ENCODE results near the gene LAD1. TPM values are rescaled to one million over a fixed set of nuclear protein-coding genes. Genes with fewer than 3 reads are reported as not detected.

LAD1 gene
- total and polyA plus RNA-seq, 2 of the 4 experiments (the other 2 are of a cell fraction) = under 0.01 to 0.07 TPM

- H3K9me1 ChIP-seq (ENCODE audit: insufficient read depth, low read length) = no peaks in the 10 kb centered on the region
- H4K8ac ChIP-seq (ENCODE audit: low read depth in 2 of 2, low read length in 2 of 2) = no peak overlapping the region
- intact Hi-C loops (cut with micrococcal nuclease) (no loop called here), dilution Hi-C loops (cut with HindIII; ENCODE audit: low sequenced_read_pairs, unreplicated experiment) (no loop called here), in situ Hi-C loops (cut with MboI; ENCODE audit: low sequenced_read_pairs) (no loop called here)
- no peaks in the 10 kb centered on the region for H4K20me1 ChIP-seq (ENCODE audit: insufficient read depth, low read length)
- no peak overlapping the region for H3K4ac ChIP-seq (ENCODE audit: low read depth, low read length)
- no peak overlapping the region for H2AK9ac ChIP-seq (replicated peaks; ENCODE audit: low read depth, low read length, poor library complexity)
- POLR2A ChIA-PET (ENCODE audit: unreplicated experiment) = no interaction called here
- H2BK15ac ChIP-seq (ENCODE audit: low read depth, low read length) = no peak overlapping the region
- H3K23ac ChIP-seq (ENCODE audit: low read depth, low read length) = no peak overlapping the region
- no peak overlapping the region for H2AFZ ChIP-seq (replicated peaks; ENCODE audit: low read length, poor library complexity)
- ATAC-seq (ENCODE audit: low read depth) (no peak), DNase-seq (no peak)
- H3K79me1 ChIP-seq (ENCODE audit: low read depth in 1 of 2, low read length in 2 of 2) = no peaks in the 10 kb centered on the region
- no peaks in the 10 kb centered on the region for H3K36me3 ChIP-seq (ENCODE audit: control insufficient read depth, insufficient read depth, low read length)
- no peak overlapping the region for H3K4me3 ChIP-seq (ENCODE audit: insufficient read depth, low read depth, low read length)
- CTCF ChIA-PET = no interaction called here
- no peak overlapping the region for H3K9ac ChIP-seq (ENCODE audit: low read depth, low read length)
- no peak overlapping the region for H4K5ac ChIP-seq (ENCODE audit: low read depth, low read length)
- no TSS peak for BruUV-seq (replicated peaks)
- H3K27ac ChIP-seq (ENCODE audit: insufficient read depth, low read length) = no peak overlapping the region
- no peak overlapping the region for H4K91ac ChIP-seq (ENCODE audit: insufficient read depth, low read depth, low read length)
- no peak overlapping the region for H2BK20ac ChIP-seq (ENCODE audit: low read depth, low read length)
- WGBS, 2 experiments (ENCODE audit: extremely low coverage in 2 of 2, insufficient read length in 1 of 2) = 80% methylated on average over 5 of the region's 9 CpGs; no CpG with 5 or more reads in 1 of the 2 experiments
- no peak overlapping the region for H3K56ac ChIP-seq (ENCODE audit: extremely low read depth, insufficient read depth, low read length)
- H2BK5ac ChIP-seq (ENCODE audit: low read depth, low read length, poor library complexity, severe bottlenecking) = no peak overlapping the region
- H3K14ac ChIP-seq (replicated peaks; ENCODE audit: low read depth, low read length) = no peak overlapping the region
- no peaks in the 10 kb centered on the region for H3K4me1 ChIP-seq (ENCODE audit: control insufficient read depth, insufficient read depth, low read length)
- no peak overlapping the region for H2AK5ac ChIP-seq (ENCODE audit: low read depth, low read length)
- H2BK120ac ChIP-seq (ENCODE audit: low read depth, low read length) = no peak overlapping the region
- H3K27me3 ChIP-seq (ENCODE audit: control insufficient read depth, insufficient read depth, low read length) = peaks cover 54% of the 10 kb centered on the region
- H3K18ac ChIP-seq (ENCODE audit: low read depth, low read length) = no peak overlapping the region
- no peak overlapping the region for H3K4me2 ChIP-seq (ENCODE audit: low read depth, low read length)
- H3K9me3 ChIP-seq (ENCODE audit: control insufficient read depth, insufficient read depth, low read length) = no peaks in the 10 kb centered on the region
- TF ChIP-seq POLR2A (IDR thresholded peaks at IDR 0.05; ENCODE audit: low read depth, low read length) (no peak), FOS (IDR thresholded peaks at IDR 0.05; ENCODE audit: low read depth, low read length) (no peak), MXI1 (IDR thresholded peaks at IDR 0.05; ENCODE audit: borderline replicate concordance, low read depth, low read length) (no peak), SMC3 (IDR thresholded peaks at IDR 0.05; ENCODE audit: low read depth, low read length) (no peak), USF2 (IDR thresholded peaks at IDR 0.05; ENCODE audit: low read depth, low read length) (no peak), MAZ (IDR thresholded peaks at IDR 0.05; ENCODE audit: borderline replicate concordance, low read depth, low read length) (no peak), RAD21 (IDR thresholded peaks at IDR 0.05; ENCODE audit: low read length) (no peak), MAFK (IDR thresholded peaks at IDR 0.05; ENCODE audit: low read depth, low read length) (no peak), RFX5 (IDR thresholded peaks at IDR 0.05; ENCODE audit: low read depth, low read length) (no peak), CHD1 (IDR thresholded peaks at IDR 0.05; ENCODE audit: low read depth, low read length) (no peak), CTCF (conservative IDR thresholded peaks at IDR 0.05; ENCODE audit: low read depth, low read length) (no peak), ELK1 (IDR thresholded peaks at IDR 0.05; ENCODE audit: borderline replicate concordance, low read depth, low read length) (no peak), CEBPB (IDR thresholded peaks at IDR 0.05; ENCODE audit: low read depth, low read length) (no peak), NFE2L2 (IDR thresholded peaks at IDR 0.05; ENCODE audit: low read depth, low read length) (no peak), RCOR1 (IDR thresholded peaks at IDR 0.05; ENCODE audit: insufficient replicate concordance, low read length) (no peak)
These were observed 7.2 kb downstream of the LAD1 start for GRCh38 chr1:201391651-201392511.
